PC-9 (cell line): ENCODE data around the gene ZNF260. TPM values are rescaled to one million over a fixed set of nuclear protein-coding genes. Genes with fewer than 3 reads are reported as not detected.
"Not testable (repeated sequence)": the region's sequence is repeated elsewhere in the genome, so short reads cannot be mapped to it uniquely, and the experiment has no call there.

Experiments used
- BruUV-seq: library from RNA; stranded (reverse); fragments of 400-500 nt; replicated peaks from 2 replicates; lab custom pipeline; 2021; lab: Mats Ljungman, UMichigan
- CTCF ChIA-PET: fragments of 300-600 bp; sonication (Branson Sonifier 250); formaldehyde crosslinking; loops from one replicate; lab custom pipeline; 2022; ENCODE audit warnings: antibody characterized with exemption; lab: Charles Lee
- POLR2A ChIA-PET: fragments of 300-600 bp; sonication (Branson Sonifier 250); formaldehyde crosslinking; loops from one replicate; lab custom pipeline; 2022; ENCODE audit warnings: antibody characterized with exemption; ENCODE audit not compliant: unreplicated experiment; lab: Charles Lee
- DNase-seq, 2 experiments: peaks; one replicate each; pipeline versions ENCODE4 v3.0.0 to v3.0.0-alpha.2; 2015 to 2022; ENCODE audit warnings: mixed read lengths in 1 of 2
- H2AFZ ChIP-seq: fragments of 200-600 bp; sonication (generic); 2 replicates; pipeline ENCODE4 v1.8.1; 2017; ENCODE audit warnings: antibody characterized with exemption
- H3F3A ChIP-seq: fragments of 200-600 bp; sonication (generic); 2 replicates; pipeline ENCODE4 v1.8.1; 2017; ENCODE audit warnings: antibody characterized with exemption, mild to moderate bottlenecking, low read depth; ENCODE audit not compliant: insufficient read depth
- H3K27ac ChIP-seq: fragments of 200-600 bp; sonication (generic); 2 replicates; pipeline ENCODE4 v1.6.1; 2016; ENCODE audit warnings: mixed run types
- H3K27me3 ChIP-seq: fragments of 200-600 bp; sonication (generic); 2 replicates; pipeline ENCODE4 v1.6.1; 2016; ENCODE audit warnings: low read depth, mixed run types; ENCODE audit not compliant: insufficient read depth
- H3K36me3 ChIP-seq: fragments of 200-600 bp; sonication (generic); 2 replicates; pipeline ENCODE4 v1.6.1; 2016; ENCODE audit warnings: low read depth, mixed run types
- H3K4me1 ChIP-seq: fragments of 200-600 bp; sonication (generic); replicated peaks from 2 replicates; pipeline ENCODE4 v1.6.1; 2016; ENCODE audit warnings: mixed run types; ENCODE audit not compliant: insufficient read depth
- H3K4me2 ChIP-seq: fragments of 200-600 bp; sonication (generic); 2 replicates; pipeline ENCODE4 v1.6.1; 2017; ENCODE audit warnings: mixed run types
- H3K4me3 ChIP-seq: fragments of 200-600 bp; sonication (generic); 2 replicates; pipeline ENCODE4 v1.6.1; 2016; ENCODE audit warnings: mixed run types
- H3K79me2 ChIP-seq: fragments of 200-600 bp; sonication (generic); 2 replicates; pipeline ENCODE4 v1.6.1; 2017; ENCODE audit warnings: low read depth, mixed run types
- H3K9me2 ChIP-seq: fragments of 200-600 bp; sonication (generic); 2 replicates; pipeline ENCODE4 v1.8.1; 2017; ENCODE audit warnings: mild to moderate bottlenecking; ENCODE audit not compliant: insufficient read depth
- H3K9me3 ChIP-seq: fragments of 200-600 bp; sonication (generic); 2 replicates; pipeline ENCODE4 v1.8.1; 2016; ENCODE audit warnings: low read depth; ENCODE audit not compliant: insufficient read depth
- H4K20me1 ChIP-seq: fragments of 200-600 bp; sonication (generic); 2 replicates; pipeline ENCODE4 v1.8.1; 2017; ENCODE audit not compliant: insufficient read depth
- CTCF ChIP-seq: fragments of 200-600 bp; sonication (generic); conservative IDR thresholded peaks from 2 replicates; pipeline ENCODE4 v1.6.1; 2017; ENCODE audit warnings: mixed run types, antibody characterized with exemption, mild to moderate bottlenecking, moderate library complexity
- EZH2 ChIP-seq: fragments of 200-600 bp; sonication (generic); IDR thresholded peaks from 2 replicates; pipeline ENCODE4 v1.8.0; 2017; ENCODE audit warnings: antibody characterized with exemption, low read depth
- intact Hi-C: fragments of 100-400 bp; cut with micrococcal nuclease; formaldehyde crosslinking; loops from one replicate; pipeline ENCODE4 v1.10.0; 2022; ENCODE audit not compliant: unreplicated experiment
- total RNA-seq: library from RNA; stranded (reverse); gene quantifications from 2 replicates; pipeline ENCODE4 v1.2.3, GENCODE V29; 2021

The ZNF260 gene
- total RNA-seq, 1 experiment from 2014 or later, result 10.6 TPM

GRCh38 chr19:36492689-36493453, 35.2 kb downstream of the ZNF260 start:
- peak; percentile 66 for TF ChIP-seq CTCF
- H3K27ac ChIP-seq, POLR2A ChIA-PET, H3F3A ChIP-seq, H3K9me3 ChIP-seq, H3K9me2 ChIP-seq, BruUV-seq, H2AFZ ChIP-seq, H4K20me1 ChIP-seq, H3K4me2 ChIP-seq, H3K4me1 ChIP-seq, H3K27me3 ChIP-seq, H3K79me2 ChIP-seq, intact Hi-C loops, CTCF ChIA-PET, H3K36me3 ChIP-seq, H3K4me3 ChIP-seq: not testable (repeated sequence)
- DNase-seq, result peak in 1 of 2 experiments; percentile 15

- H3F3A ChIP-seq, H3K36me3 ChIP-seq, H3K27ac ChIP-seq, H4K20me1 ChIP-seq, BruUV-seq, H3K9me2 ChIP-seq, H3K4me1 ChIP-seq, intact Hi-C loops, H3K9me3 ChIP-seq, H3K27me3 ChIP-seq, POLR2A ChIA-PET, H2AFZ ChIP-seq, DNase-seq, H3K4me3 ChIP-seq, CTCF ChIA-PET, H3K4me2 ChIP-seq: not testable (repeated sequence)
- peaks cover 21% of the 10 kb centered on the region for H3K79me2 ChIP-seq
These were observed 37.2 kb downstream of the ZNF260 start for GRCh38 chr19:36490846-36491245.

GRCh38 chr19:36489920-36490415, 38.1 kb downstream of the ZNF260 start:
- CTCF ChIA-PET, result no interaction called here
- H3K9me2 ChIP-seq, result no peaks in the 10 kb centered on the region
- H2AFZ ChIP-seq, result peak overlapping the region; percentile 98
- BruUV-seq, result TSS peak; percentile 88
- peaks cover 6% of the 10 kb centered on the region; the same call in 1 of the 2 replicates for H3K4me1 ChIP-seq
- intact Hi-C loops, result loop anchor here (2.0 to 5.0 kb wide), 4 partner anchors 39 to 363 kb away; partner anchors contain the start of genes ZNF260, ZNF565 and ZNF790
- DNase-seq, result peak in 1 of 2 experiments; percentile 85
- H3K36me3 ChIP-seq, result peaks cover 14% of the 10 kb centered on the region; the same call in 1 of the 2 replicates
- peaks cover 30% of the 10 kb centered on the region for H3K79me2 ChIP-seq
- no peaks in the 10 kb centered on the region for H4K20me1 ChIP-seq
- H3K9me3 ChIP-seq, result peaks cover 9% of the 10 kb centered on the region; the same call in 1 of the 2 replicates
- peak overlapping the region; percentile 87 for H3K4me3 ChIP-seq
- peak overlapping the region; percentile 96 for H3K27ac ChIP-seq
- H3K27me3 ChIP-seq, result no peaks in the 10 kb centered on the region
- H3F3A ChIP-seq, result peaks cover 4% of the 10 kb centered on the region; the same call in 1 of the 2 replicates
- TF ChIP-seq CTCF, result no peak
- TF ChIP-seq EZH2, result no peak
- peak overlapping the region; percentile 85 for H3K4me2 ChIP-seq
- POLR2A ChIA-PET, result interaction anchor here (0.6 to 0.8 kb wide), 2 partner anchors 111 to 275 kb away, joined by 3 to 4 read pairs; partner anchors contain the start of genes ZNF146 and ZNF565
